ENCODE results near the gene NRN1L. TPM values are rescaled to one million over a fixed set of nuclear protein-coding genes. Genes with fewer than 3 reads are reported as not detected.

NRN1L gene
- total RNA-seq, 1 experiment from 2014 or later, result 1.4 TPM

GRCh38 chr16:67837811-67838210, 46.9 kb upstream of the NRN1L start:
- H4K20me1 ChIP-seq (ENCODE audit: insufficient read depth), result no peaks in the 10 kb centered on the region
- no peak for DNase-seq (ENCODE audit: low read depth, low spot score)

More at GRCh38 chr16:67837811-67838210, 46.9 kb upstream of the NRN1L start:
- Histone ChIP-seq H2AFZ (ENCODE audit: low read depth, low read length, poor library complexity, severe bottlenecking) (no peak overlapping the region), H3K79me2 (ENCODE audit: insufficient read depth, low read length) (peaks cover 11% of the 10 kb centered on the region), H3K9me3 (ENCODE audit: control insufficient read depth in 1 of 2, insufficient read depth in 1 of 2, low read depth in 1 of 2, low read length in 2 of 2) (no peaks in the 10 kb centered on the region), H3K27ac (ENCODE audit: low read depth, low read length) (no peak overlapping the region), H3K4me3 (replicated peaks in 1 of 2; ENCODE audit: low read depth in 1 of 2, low read length in 2 of 2) (no peak overlapping the region), H3K9ac (ENCODE audit: low read length) (no peak overlapping the region), H3K4me1 (ENCODE audit: control insufficient read depth in 1 of 2, insufficient read depth in 2 of 2, low read length in 2 of 2) (peaks cover 5 to 22% of the 10 kb centered on the region in 2 experiments; a peak in 3 of 4 replicates), H3K9me2 (ENCODE audit: insufficient read depth) (no peaks in the 10 kb centered on the region), H3K27me3 (ENCODE audit: insufficient read depth, low read length) (no peaks in the 10 kb centered on the region), H3K4me2 (ENCODE audit: low read length) (no peak overlapping the region), H3K36me3 (ENCODE audit: control insufficient read depth in 1 of 2, insufficient read depth in 2 of 2, low read length in 2 of 2) (no peaks in the 10 kb centered on the region)
- RAD21 ChIA-PET (ENCODE audit: low non-redundant PET in 1 of 2, low total read pairs in 2 of 2, uncharacterized antibody in 2 of 2, unreplicated experiment in 2 of 2), result no interaction called here
- no peak for ATAC-seq
- TF ChIP-seq YY1 (IDR thresholded peaks at IDR 0.05; ENCODE audit: extremely low read depth, insufficient replicate concordance, low read depth, low read length) (no peak), TCF7L2 (IDR thresholded peaks at IDR 0.05; ENCODE audit: borderline replicate concordance, extremely low read depth, insufficient read depth, insufficient read length) (no peak), ELF1 (IDR thresholded peaks at IDR 0.05; ENCODE audit: borderline replicate concordance, low read depth) (no peak), EZH2phosphoT487 (IDR thresholded peaks at IDR 0.05; ENCODE audit: borderline replicate concordance) (no peak), ZFX (IDR thresholded peaks at IDR 0.05) (no peak), CBX3 (IDR thresholded peaks at IDR 0.05; ENCODE audit: low read depth) (no peak), CEBPB (IDR thresholded peaks at IDR 0.05; ENCODE audit: low read depth) (no peak), EGR1 (IDR thresholded peaks at IDR 0.05; ENCODE audit: low read depth) (no peak)
- TF ChIP-seq, protein P1, sequence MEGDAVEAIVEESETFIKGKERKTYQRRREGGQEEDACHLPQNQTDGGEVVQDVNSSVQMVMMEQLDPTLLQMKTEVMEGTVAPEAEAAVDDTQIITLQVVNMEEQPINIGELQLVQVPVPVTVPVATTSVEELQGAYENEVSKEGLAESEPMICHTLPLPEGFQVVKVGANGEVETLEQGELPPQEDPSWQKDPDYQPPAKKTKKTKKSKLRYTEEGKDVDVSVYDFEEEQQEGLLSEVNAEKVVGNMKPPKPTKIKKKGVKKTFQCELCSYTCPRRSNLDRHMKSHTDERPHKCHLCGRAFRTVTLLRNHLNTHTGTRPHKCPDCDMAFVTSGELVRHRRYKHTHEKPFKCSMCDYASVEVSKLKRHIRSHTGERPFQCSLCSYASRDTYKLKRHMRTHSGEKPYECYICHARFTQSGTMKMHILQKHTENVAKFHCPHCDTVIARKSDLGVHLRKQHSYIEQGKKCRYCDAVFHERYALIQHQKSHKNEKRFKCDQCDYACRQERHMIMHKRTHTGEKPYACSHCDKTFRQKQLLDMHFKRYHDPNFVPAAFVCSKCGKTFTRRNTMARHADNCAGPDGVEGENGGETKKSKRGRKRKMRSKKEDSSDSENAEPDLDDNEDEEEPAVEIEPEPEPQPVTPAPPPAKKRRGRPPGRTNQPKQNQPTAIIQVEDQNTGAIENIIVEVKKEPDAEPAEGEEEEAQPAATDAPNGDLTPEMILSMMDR (IDR thresholded peaks at IDR 0.05 in 2 of 3, conservative IDR thresholded peaks at IDR 0.05 in 1 of 3; ENCODE audit: borderline replicate concordance in 1 of 3, insufficient read depth in 1 of 3, low read depth in 2 of 3, low read length in 2 of 3), result no peak
- no TSS peak for BruUV-seq (replicated peaks)
- intact Hi-C loops (cut with micrococcal nuclease), result no loop called here
- CTCF ChIA-PET, result no interaction called here
- POLR2A ChIA-PET, result no interaction called here

Data from HCT116 (cell line).